CD1c-positive myeloid dendritic cell (primary cell): ENCODE results near the gene POU2AF2.
A peak's percentile ranks its signal among the peaks of the same experiment; 100 is the strongest.
"Not testable (repeated sequence)": the region's sequence is repeated elsewhere in the genome, so short reads cannot be mapped to it uniquely, and the experiment has no call there.

Experiments
- DNase-seq: peaks from one replicate; pipeline ENCODE4 v3.0.0-alpha.2; 2016; ENCODE audit errors: extremely low spot score

Gene POU2AF2

DNA sequence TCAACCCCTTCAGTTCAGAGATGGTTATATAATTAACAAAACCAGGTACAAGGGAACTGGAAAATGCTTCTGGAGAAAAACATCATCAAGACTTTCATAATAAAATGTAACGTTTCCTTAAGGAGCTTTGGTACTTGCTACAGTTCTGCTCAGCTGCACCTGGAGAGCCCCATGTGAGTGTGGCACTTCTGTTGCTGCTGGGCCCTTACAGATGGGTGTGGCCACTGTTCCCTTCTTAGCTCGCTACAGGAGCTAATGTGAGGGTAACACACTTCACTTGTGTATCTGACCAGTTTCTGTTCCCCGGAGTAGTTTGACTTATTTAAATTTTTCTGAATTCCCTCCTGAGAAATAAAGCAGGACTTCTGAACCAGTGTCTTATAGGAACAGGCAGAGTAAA is 56.8 kb downstream of the POU2AF2 start:
- DNase-seq = no peak

DNA sequence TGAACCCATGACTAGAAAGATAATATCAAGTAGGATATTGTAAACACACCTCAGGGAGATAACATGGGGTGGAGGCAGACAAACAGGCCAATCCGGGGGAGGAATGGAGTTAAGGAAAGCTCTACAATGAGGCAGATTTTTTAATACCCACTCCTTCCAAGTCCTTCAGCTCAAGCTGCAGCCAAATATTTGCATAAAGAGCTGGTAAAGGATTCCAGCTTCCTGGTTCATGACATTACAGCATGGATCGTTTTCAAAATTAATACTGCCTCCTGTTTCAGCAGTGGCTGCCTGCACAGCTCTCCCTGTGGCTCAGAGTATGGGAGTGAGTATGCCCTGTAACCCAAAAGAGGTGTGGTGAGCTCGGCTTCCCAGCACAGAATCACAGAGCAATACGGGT is 57.9 kb downstream of the POU2AF2 start:
- DNase-seq = no peak

- no peak for DNase-seq
These were observed 59.8 kb downstream of the POU2AF2 start for GRCh38 chr11:111305162-111305802.

- peak; percentile 4 for DNase-seq
These were observed 60.4 kb downstream of the POU2AF2 start for GRCh38 chr11:111305876-111306275.

DNA sequence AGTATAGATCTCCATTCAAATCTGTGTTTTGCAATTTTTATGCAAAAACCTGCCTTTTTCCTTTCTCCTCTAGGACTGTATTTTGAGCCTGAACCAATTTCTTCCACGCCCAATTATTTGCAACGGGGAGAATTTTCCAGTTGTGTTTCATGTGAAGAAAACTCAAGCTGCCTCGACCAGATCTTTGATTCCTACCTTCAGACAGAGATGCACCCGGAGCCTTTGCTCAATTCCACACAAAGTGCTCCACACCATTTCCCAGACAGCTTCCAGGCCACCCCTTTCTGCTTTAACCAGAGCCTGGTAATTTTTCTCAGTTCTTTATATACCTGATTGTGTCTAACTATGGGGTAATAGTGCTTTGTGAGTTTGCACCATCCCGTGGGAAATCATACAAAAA is 60.8 kb downstream of the POU2AF2 start:
- no peak for DNase-seq

- DNase-seq = no peak
These were observed 62.1 kb downstream of the POU2AF2 start for GRCh38 chr11:111307472-111308108.

DNA sequence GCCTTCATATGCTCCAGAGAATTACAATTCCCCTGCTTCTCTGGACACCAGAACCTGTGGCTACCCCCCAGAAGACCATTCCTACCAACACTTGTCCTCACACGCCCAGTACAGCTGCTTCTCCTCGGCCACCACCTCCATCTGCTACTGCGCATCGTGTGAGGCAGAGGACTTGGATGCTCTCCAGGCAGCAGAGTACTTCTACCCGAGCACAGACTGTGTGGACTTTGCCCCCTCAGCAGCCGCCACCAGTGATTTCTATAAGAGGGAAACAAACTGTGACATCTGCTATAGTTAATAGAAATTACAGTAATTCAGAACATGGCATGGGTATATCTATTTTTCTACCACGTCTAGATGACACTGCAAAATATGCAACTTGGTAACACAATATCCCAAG is 62.6 kb downstream of the POU2AF2 start:
- no peak for DNase-seq

GRCh38 chr11:111309215-111309915 is 63.8 kb downstream of the POU2AF2 start:
- DNase-seq = no peak

DNA sequence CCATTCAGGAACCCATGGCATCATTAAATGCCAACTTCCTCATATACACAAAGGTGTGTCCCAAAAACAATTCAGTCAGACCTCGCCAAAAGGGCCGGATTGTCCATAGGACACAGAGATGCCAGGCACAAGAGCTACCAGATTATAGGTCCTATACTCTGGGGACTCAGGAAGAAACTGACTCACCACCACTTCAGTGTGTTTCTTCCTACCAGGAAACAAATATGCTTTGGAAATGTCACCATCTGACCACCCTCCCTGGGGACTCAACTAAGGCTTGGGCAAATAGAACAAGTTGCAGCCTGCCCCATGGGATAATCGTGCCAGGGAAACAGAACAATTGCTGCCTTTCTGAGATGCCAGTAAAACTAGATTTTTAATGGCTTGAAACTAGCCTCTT is 64.6 kb downstream of the POU2AF2 start:
- DNase-seq = no peak

DNA sequence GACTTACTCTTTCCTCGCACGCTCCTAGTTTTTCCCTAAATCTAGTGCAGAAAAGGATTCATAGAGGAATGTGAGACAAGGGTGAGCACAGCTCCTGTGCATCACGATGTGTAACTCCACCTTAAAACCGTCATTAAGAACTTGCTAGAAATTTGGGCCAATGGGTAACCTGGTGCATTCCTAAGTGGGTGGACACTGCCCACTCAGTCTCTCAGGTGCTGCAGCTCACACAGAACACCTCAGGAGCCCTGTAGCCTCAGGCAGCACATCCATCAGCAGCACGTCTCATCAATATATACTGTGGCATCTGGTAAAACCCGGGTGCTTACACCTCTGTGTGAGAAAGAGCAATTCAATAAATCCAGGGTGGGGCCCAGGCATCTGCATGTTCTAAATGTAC is 65.2 kb downstream of the POU2AF2 start:
- DNase-seq = no peak

DNA sequence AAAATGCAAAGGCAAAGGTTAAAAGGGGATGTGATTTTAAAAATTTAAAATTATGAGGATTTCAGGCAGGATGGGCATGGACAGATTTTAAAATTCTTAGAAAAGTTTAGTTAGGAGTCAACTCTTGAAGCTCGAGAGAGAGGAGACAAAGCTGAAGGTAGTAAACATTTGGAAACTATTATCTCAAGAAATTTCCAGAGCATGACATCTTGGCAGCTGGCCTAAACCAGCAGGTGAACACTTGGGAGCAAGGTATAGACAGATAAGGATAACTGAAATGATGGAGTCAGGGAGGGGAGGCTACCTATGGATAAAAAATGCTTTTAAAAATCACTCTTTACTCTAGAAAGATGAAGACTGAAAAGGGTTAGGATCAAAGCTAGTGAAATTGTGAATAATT is 66.6 kb downstream of the POU2AF2 start:
- DNase-seq = no peak

- no peak for DNase-seq
These were observed 73.8 kb downstream of the POU2AF2 start for GRCh38 chr11:111319296-111319695.

- DNase-seq = not testable (repeated sequence)
These were observed 74.7 kb downstream of the POU2AF2 start for GRCh38 chr11:111320199-111320598.

DNA sequence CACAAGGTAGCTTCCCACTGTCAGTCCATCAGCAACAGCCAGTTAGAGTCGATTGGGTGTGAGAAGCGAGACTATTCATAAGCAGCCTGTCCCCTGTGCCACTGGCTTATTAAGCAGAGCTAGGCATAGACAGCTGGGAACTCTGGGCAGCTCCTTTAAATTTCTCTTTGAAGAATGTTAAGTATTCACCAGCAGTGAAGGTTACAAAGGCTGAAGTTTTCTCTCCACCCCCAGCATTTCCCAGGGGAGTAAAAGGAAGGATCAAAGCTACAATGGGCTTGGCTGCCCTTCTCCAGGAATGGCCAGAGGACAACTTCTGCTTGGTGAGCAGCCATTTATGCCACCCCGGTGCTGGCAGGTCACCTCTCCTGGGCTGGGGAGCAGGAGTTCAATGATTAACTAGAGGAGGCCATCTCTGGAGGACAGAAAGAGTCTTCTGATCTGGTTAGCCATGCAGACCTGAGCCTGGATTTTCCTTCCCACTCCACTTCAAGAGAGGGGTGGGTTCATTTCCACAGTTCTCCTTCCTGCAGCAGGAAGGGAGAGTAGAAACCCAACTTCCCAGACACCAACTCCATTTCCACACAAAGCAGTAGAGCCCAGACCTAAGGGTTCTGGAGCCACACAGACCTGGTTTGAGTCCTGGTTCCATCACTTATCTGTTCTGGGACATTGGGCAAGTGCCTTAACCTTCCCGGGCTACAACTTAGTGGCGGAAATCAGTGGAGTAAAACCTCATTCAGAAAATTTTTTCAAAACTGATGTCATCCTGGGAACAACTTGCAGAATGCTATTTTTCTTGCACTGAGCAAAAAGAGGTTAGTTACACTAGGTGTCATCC is 75.4 kb downstream of the POU2AF2 start:
- no peak for DNase-seq

GRCh38 chr11:111322534-111322933 is 77.0 kb downstream of the POU2AF2 start:
- DNase-seq = no peak

- DNase-seq = no peak
These were observed 78.8 kb downstream of the POU2AF2 start for GRCh38 chr11:111324277-111324720.

GRCh38 chr11:111325259-111325658 is 79.7 kb downstream of the POU2AF2 start:
- DNase-seq = no peak

DNA sequence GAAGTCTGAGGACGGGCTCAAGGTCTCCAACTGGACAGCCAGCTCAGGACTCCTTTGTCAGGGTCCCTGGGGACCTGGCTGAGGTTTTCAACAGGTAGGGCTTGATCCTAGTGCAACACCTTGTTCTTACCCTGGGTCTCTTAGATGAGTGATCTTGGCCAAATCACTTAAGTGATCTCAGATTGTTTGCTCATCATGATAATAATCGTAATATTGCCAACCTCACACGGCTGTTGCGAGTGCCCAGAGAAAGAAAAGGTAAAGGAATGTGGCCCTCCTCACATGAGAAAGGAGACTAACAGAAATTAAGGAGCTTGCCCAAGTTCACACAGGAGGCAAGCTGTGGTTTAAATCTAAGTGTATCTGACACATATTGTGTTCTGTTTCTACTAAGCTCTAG is 81.3 kb downstream of the POU2AF2 start:
- no peak for DNase-seq

- no peak for DNase-seq
These were observed 82.5 kb downstream of the POU2AF2 start for GRCh38 chr11:111327908-111328624.

DNA sequence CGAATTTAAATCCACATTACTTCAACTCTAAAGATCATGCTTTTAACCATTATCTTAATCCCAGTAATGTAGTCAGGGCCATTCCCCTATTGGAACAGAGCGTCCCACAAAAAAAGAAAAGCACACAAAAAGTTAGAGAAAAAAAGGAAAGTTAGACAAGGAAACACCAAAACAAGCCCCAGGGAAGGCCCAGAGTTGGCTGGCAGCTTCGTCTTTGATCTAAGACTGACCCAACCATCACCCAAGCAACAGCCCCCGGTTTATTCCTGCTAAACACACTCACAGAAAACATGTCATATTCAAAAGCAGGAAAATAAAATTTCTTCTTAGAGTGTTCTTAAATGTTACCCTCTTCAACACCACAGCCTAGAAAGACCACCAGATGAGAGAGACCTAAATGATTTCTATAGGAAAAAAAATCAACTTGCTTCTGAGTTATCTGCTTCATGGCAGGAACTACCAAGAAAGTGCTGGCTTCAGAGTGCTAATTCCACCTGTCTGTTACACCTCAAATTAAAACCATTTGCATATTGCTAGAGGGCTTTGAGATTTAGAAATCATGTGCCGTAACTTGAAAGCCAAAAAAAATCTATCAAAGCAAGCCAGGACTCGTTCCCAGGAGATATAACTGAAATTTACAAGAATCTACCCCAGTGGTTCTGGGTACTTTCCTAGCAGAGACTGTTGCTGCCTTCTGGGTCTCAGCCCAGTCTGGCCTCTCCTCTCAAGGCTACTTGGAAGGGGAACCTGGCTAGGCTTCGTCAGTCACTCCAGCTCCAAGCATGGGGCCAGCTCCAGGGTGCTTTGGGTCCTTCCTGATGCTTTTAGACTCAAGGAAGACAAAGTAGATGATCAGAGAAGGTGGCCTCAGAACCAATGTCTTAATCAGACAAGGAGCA is 84.0 kb downstream of the POU2AF2 start:
- DNase-seq = no peak
